GM12891 (cell line): ENCODE data around the gene CTDSPL.

Source experiments
- PAX5 ChIP-seq: IDR thresholded peaks from 2 replicates; pipeline ENCODE4 v1.6.1; 2011; ENCODE audit warnings: low read length, moderate library complexity, mild to moderate bottlenecking; ENCODE audit not compliant: insufficient read depth, severe bottlenecking
- POLR2A ChIP-seq: IDR thresholded peaks from 2 replicates; pipeline ENCODE4 v1.6.1; 2011; ENCODE audit warnings: low read depth, low read length, control low read depth
- POLR2AphosphoS5 ChIP-seq: IDR thresholded peaks from 2 replicates; pipeline ENCODE4 v1.6.1; 2011; ENCODE audit warnings: low read depth, low read length, control low read depth
- SPI1 ChIP-seq: IDR thresholded peaks from 2 replicates; pipeline ENCODE4 v1.6.1; 2011; ENCODE audit warnings: low read depth, low read length, control low read depth

- no peak for TF ChIP-seq POLR2A
- TF ChIP-seq SPI1, result no peak
- TF ChIP-seq PAX5, result no peak
- TF ChIP-seq POLR2AphosphoS5, result no peak
These were observed 59.3 kb downstream of the CTDSPL start for GRCh38 chr3:37921025-37921424.
